Keratinocyte (primary cell): ENCODE measurements around the gene ATP1A1. TPM values are rescaled to one million over a fixed set of nuclear protein-coding genes. Genes with fewer than 3 reads are reported as not detected.

Experiments used
- DNase-seq: peaks from one replicate; pipeline ENCODE4 v3.0.0-alpha.2; 2011; ENCODE audit warnings: low read depth, missing footprints, low spot score
- FAIRE-seq: peaks from 2 replicates; lab custom pipeline; 2011; peaks lifted over from hg19 to GRCh38; lab: Jason Lieb, UNC
- H2AFZ ChIP-seq: 2 replicates; pipeline ENCODE4 v1.6.0; 2012; ENCODE audit warnings: low read length, control low read depth, inconsistent platforms; ENCODE audit not compliant: control insufficient read depth
- H3K27ac ChIP-seq: 2 replicates; pipeline ENCODE4 v1.5.1; 2011; ENCODE audit warnings: low read length; ENCODE audit not compliant: control insufficient read depth, insufficient read depth
- H3K27me3 ChIP-seq: 3 replicates; pipeline ENCODE4 v1.6.0; 2011; ENCODE audit warnings: low read length; ENCODE audit not compliant: control insufficient read depth, insufficient read depth; ENCODE audit errors: extremely low read depth
- H3K36me3 ChIP-seq, 2 experiments: 2 replicates in 1 of 2; 3 replicates in 1 of 2; pipeline ENCODE4 v1.5.1; 2011; ENCODE audit warnings: low read length in 2 of 2, mild to moderate bottlenecking in 1 of 2; ENCODE audit not compliant: control insufficient read depth in 2 of 2, insufficient read depth in 2 of 2; ENCODE audit errors: extremely low read depth in 1 of 2
- H3K4me1 ChIP-seq: 3 replicates; pipeline ENCODE4 v1.5.1; 2011; ENCODE audit warnings: low read length; ENCODE audit not compliant: control insufficient read depth, insufficient read depth; ENCODE audit errors: extremely low read depth
- H3K4me2 ChIP-seq: 3 replicates; pipeline ENCODE4 v1.6.0; 2011; ENCODE audit warnings: low read depth, low read length; ENCODE audit not compliant: control insufficient read depth, insufficient read depth; ENCODE audit errors: extremely low read depth
- H3K4me3 ChIP-seq, 3 experiments: fragments of 200-600 bp in 1 of 3; sonication (generic) in 1 of 3; 2 replicates in 2 of 3; 3 replicates in 1 of 3; pipeline ENCODE4 v1.5.1; 2011 to 2016; ENCODE audit warnings: low read length in 3 of 3, mild to moderate bottlenecking in 3 of 3, control low read depth in 2 of 3, inconsistent platforms in 1 of 3, low read depth in 1 of 3, mixed read lengths in 1 of 3, mixed run types in 1 of 3, moderate library complexity in 1 of 3; ENCODE audit not compliant: control insufficient read depth in 2 of 3, insufficient read depth in 2 of 3; ENCODE audit errors: extremely low read depth in 1 of 3
- H3K79me2 ChIP-seq: 2 replicates; pipeline ENCODE4 v1.6.0; 2012; ENCODE audit warnings: low read length; ENCODE audit not compliant: control insufficient read depth, insufficient read depth
- H3K9ac ChIP-seq: 3 replicates; pipeline ENCODE4 v1.6.0; 2011; ENCODE audit warnings: low read length; ENCODE audit not compliant: control insufficient read depth, insufficient read depth; ENCODE audit errors: extremely low read depth
- H3K9me1 ChIP-seq: 3 replicates; pipeline ENCODE4 v1.6.0; 2011; ENCODE audit warnings: low read length; ENCODE audit not compliant: control insufficient read depth, insufficient read depth; ENCODE audit errors: extremely low read depth
- H3K9me3 ChIP-seq: 2 replicates; pipeline ENCODE4 v1.5.1; 2012; ENCODE audit warnings: low read depth, low read length; ENCODE audit not compliant: control insufficient read depth
- H4K20me1 ChIP-seq: 3 replicates; pipeline ENCODE4 v1.6.0; 2011; ENCODE audit warnings: low read length; ENCODE audit not compliant: control insufficient read depth, insufficient read depth; ENCODE audit errors: extremely low read depth
- EZH2 ChIP-seq: IDR thresholded peaks from one replicate; pipeline ENCODE4 v1.6.1; 2012; ENCODE audit warnings: inconsistent platforms, mild to moderate bottlenecking, low read length, moderate library complexity
- dilution Hi-C: fragments of 300-500 bp; cut with MboI; formaldehyde crosslinking; loops from one replicate; pipeline ENCODE4 v1.7.0; 2020; ENCODE audit warnings: low sequenced_read_pairs; ENCODE audit not compliant: extremely low pct_ligation_motif_present
- polyA plus RNA-seq, 5 experiments: library from polyadenylated mRNA; depleted of rRNA in 3 of 5; stranded (reverse) in 3 of 5; stranded (forward) in 1 of 5; unstranded in 1 of 5; fragments of >200 nt; gene quantifications; 1 replicate in 1 of 5; 2 replicates in 3 of 5; 3 replicates in 1 of 5; pipeline versions ENCODE4 v1.2.1 to v1.2.3, GENCODE V29; 2011 to 2012; ENCODE audit warnings: missing spikeins in 2 of 5, low read depth in 1 of 5, low replicate concordance in 1 of 5
- TF ChIP-seq, protein P1 (sequence below), 3 experiments: IDR thresholded peaks in 1 of 3; conservative IDR thresholded peaks in 1 of 3; optimal IDR thresholded peaks in 1 of 3; 2 replicates in 2 of 3; 3 replicates in 1 of 3; pipeline versions ENCODE3 to v1.5.1; 2011; ENCODE audit warnings: low read length in 3 of 3, mild to moderate bottlenecking in 3 of 3, moderate library complexity in 2 of 3, control low read depth in 1 of 3, inconsistent platforms in 1 of 3; ENCODE audit not compliant: insufficient read depth in 2 of 3; ENCODE audit errors: extremely low read depth in 1 of 3

Gene ATP1A1
- polyA plus RNA-seq, 1 donor (not counting 4 experiments of a cell fraction or from before 2014, with no cell fraction given): 357 TPM

DNA sequence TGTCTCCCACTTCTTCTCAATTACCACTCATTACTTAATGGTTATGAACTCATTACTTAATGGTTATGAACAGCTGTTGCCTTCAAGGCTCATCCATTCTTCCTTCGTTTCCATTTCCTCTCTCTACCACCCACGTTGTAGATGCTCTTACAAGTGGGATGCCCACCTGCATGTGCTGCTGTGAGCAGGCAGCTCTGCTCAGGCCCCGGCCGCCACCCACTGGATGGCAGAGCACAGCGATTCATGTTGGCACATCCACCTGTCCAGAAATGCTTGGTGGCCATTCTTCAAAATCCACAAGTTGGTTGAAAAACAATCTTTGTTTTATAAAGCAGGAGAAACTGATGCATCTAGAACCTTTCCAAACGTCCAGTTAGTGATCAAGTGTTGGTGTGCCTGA, 14.5 kb downstream of the ATP1A1 start:
- dilution Hi-C loops: no loop called here
- no peak for FAIRE-seq
- H4K20me1 ChIP-seq: no peaks in the 10 kb centered on the region

DNA sequence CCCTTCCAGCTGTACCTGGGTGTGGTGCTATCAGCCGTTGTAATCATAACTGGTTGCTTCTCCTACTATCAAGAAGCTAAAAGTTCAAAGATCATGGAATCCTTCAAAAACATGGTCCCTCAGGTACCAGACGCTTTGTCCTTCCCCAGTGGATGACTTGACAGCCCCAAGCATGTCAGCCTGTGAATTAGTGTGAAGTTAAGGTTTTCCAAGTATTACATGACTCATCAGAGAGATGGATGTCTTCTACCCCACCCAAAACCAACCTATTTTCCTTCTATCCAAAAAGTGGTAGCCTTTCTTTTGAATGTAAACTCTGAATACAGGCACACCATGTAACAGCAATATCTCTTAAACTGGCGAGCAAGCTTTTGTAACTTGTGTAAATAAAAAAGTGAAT, 15.1 kb downstream of the ATP1A1 start:
- peaks cover 39 to 48% of the 10 kb centered on the region in 2 experiments for H3K36me3 ChIP-seq

More for the DNA sequence above, 14.5 kb downstream of the ATP1A1 start:
- Histone ChIP-seq H3K9ac (no peak overlapping the region), H3K27ac (no peak overlapping the region), H3K4me1 (peaks cover 8% of the 10 kb centered on the region), H2AFZ (no peak overlapping the region), H3K27me3 (no peaks in the 10 kb centered on the region), H3K9me3 (no peaks in the 10 kb centered on the region), H3K36me3 (peaks cover 37 to 43% of the 10 kb centered on the region in 2 experiments), H3K9me1 (no peaks in the 10 kb centered on the region), H3K4me3 (no peak overlapping the region), H3K4me2 (no peak overlapping the region), H3K79me2 (peaks cover 17% of the 10 kb centered on the region)
- TF ChIP-seq, protein P1, sequence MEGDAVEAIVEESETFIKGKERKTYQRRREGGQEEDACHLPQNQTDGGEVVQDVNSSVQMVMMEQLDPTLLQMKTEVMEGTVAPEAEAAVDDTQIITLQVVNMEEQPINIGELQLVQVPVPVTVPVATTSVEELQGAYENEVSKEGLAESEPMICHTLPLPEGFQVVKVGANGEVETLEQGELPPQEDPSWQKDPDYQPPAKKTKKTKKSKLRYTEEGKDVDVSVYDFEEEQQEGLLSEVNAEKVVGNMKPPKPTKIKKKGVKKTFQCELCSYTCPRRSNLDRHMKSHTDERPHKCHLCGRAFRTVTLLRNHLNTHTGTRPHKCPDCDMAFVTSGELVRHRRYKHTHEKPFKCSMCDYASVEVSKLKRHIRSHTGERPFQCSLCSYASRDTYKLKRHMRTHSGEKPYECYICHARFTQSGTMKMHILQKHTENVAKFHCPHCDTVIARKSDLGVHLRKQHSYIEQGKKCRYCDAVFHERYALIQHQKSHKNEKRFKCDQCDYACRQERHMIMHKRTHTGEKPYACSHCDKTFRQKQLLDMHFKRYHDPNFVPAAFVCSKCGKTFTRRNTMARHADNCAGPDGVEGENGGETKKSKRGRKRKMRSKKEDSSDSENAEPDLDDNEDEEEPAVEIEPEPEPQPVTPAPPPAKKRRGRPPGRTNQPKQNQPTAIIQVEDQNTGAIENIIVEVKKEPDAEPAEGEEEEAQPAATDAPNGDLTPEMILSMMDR (optimal IDR thresholded peaks at IDR 0.05 in 1 of 3, IDR thresholded peaks at IDR 0.05 in 1 of 3, conservative IDR thresholded peaks at IDR 0.05 in 1 of 3; ENCODE audit: extremely low read depth in 1 of 3, insufficient read depth in 2 of 3, low read length in 3 of 3): no peak
- TF ChIP-seq EZH2: no peak
- no peak for DNase-seq

More for the DNA sequence above, 15.1 kb downstream of the ATP1A1 start:
- dilution Hi-C loops: no loop called here
- Histone ChIP-seq H3K4me2 (no peak overlapping the region), H3K9ac (no peak overlapping the region), H3K9me1 (no peaks in the 10 kb centered on the region), H3K27ac (no peak overlapping the region), H3K4me1 (peaks cover 8% of the 10 kb centered on the region), H3K79me2 (peaks cover 12% of the 10 kb centered on the region), H2AFZ (no peak overlapping the region), H4K20me1 (no peaks in the 10 kb centered on the region), H3K9me3 (no peaks in the 10 kb centered on the region), H3K4me3 (no peak overlapping the region), H3K27me3 (no peaks in the 10 kb centered on the region)
- FAIRE-seq (peak; percentile 26), DNase-seq (no peak)
- TF ChIP-seq EZH2: no peak
- TF ChIP-seq, protein P1 (optimal IDR thresholded peaks at IDR 0.05 in 1 of 3, IDR thresholded peaks at IDR 0.05 in 1 of 3, conservative IDR thresholded peaks at IDR 0.05 in 1 of 3; ENCODE audit: extremely low read depth in 1 of 3, insufficient read depth in 2 of 3, low read length in 3 of 3): no peak
